IMR-90 (cell line): ENCODE results near the gene NTM. TPM values are rescaled to one million over a fixed set of nuclear protein-coding genes. Genes with fewer than 3 reads are reported as not detected.

Experiments used
- ATAC-seq: fragments of 200-7000 bp; cut with Tn5 transposase; 2 replicates; pipeline ENCODE4 v1.9.1; 2020; ENCODE audit warnings: low read depth, mild to moderate bottlenecking, moderate library complexity
- BruUV-seq: library from RNA; stranded (reverse); fragments of 400-500 nt; replicated peaks from 2 replicates; lab custom pipeline; 2021; lab: Mats Ljungman, UMichigan
- CTCF ChIA-PET: fragments of 300-600 bp; formaldehyde crosslinking; extraction: SDS; loops from one replicate; lab custom pipeline; 2021; ENCODE audit warnings: antibody characterized with exemption; lab: Yijun Ruan, JAX
- POLR2A ChIA-PET: fragments of 300-600 bp; sonication (Branson Sonifier 250); formaldehyde crosslinking; loops from one replicate; lab custom pipeline; 2022; ENCODE audit warnings: antibody characterized with exemption; ENCODE audit not compliant: unreplicated experiment; lab: Charles Lee
- DNase-seq: peaks from one replicate; pipeline ENCODE4 v3.0.0; 2013
- H2AFZ ChIP-seq: replicated peaks from 2 replicates; pipeline ENCODE3; 2013; ENCODE audit warnings: low read length, mild to moderate bottlenecking; ENCODE audit not compliant: poor library complexity
- H2AK5ac ChIP-seq: 2 replicates; pipeline ENCODE4 v1.6.1; 2013; ENCODE audit warnings: low read depth, low read length, inconsistent platforms
- H2AK9ac ChIP-seq: replicated peaks from 2 replicates; pipeline ENCODE3; 2013; ENCODE audit warnings: mild to moderate bottlenecking, low read depth, low read length, moderate library complexity; ENCODE audit not compliant: poor library complexity
- H2BK120ac ChIP-seq: 2 replicates; pipeline ENCODE4 v1.6.1; 2013; ENCODE audit warnings: low read depth, low read length, inconsistent platforms
- H2BK15ac ChIP-seq: 3 replicates; pipeline ENCODE4 v1.6.1; 2013; ENCODE audit warnings: low read depth, low read length, inconsistent platforms
- H2BK20ac ChIP-seq: 2 replicates; pipeline ENCODE4 v1.6.1; 2013; ENCODE audit warnings: low read depth, mild to moderate bottlenecking, inconsistent platforms, low read length, moderate library complexity
- H2BK5ac ChIP-seq: 2 replicates; pipeline ENCODE4 v1.6.1; 2013; ENCODE audit warnings: mild to moderate bottlenecking, low read depth, low read length, inconsistent platforms; ENCODE audit not compliant: poor library complexity, severe bottlenecking
- H3K14ac ChIP-seq: replicated peaks from 2 replicates; pipeline ENCODE4 v1.6.1; 2013; ENCODE audit warnings: low read depth, low read length, inconsistent platforms
- H3K18ac ChIP-seq: 2 replicates; pipeline ENCODE4 v1.6.1; 2013; ENCODE audit warnings: low read depth, low read length, control low read depth
- H3K23ac ChIP-seq: 2 replicates; pipeline ENCODE4 v1.6.1; 2013; ENCODE audit warnings: low read depth, low read length, inconsistent platforms
- H3K27ac ChIP-seq: 2 replicates; pipeline ENCODE4 v1.5.1; 2013; ENCODE audit warnings: mild to moderate bottlenecking, control low read depth, low read length; ENCODE audit not compliant: insufficient read depth
- H3K27me3 ChIP-seq: 2 replicates; pipeline ENCODE4 v1.6.1; 2013; ENCODE audit warnings: low read length; ENCODE audit not compliant: control insufficient read depth, insufficient read depth
- H3K36me3 ChIP-seq: 2 replicates; pipeline ENCODE4 v1.6.1; 2013; ENCODE audit warnings: low read length, mixed read lengths; ENCODE audit not compliant: control insufficient read depth, insufficient read depth
- H3K4ac ChIP-seq: 2 replicates; pipeline ENCODE4 v1.6.1; 2013; ENCODE audit warnings: low read depth, low read length, inconsistent platforms
- H3K4me1 ChIP-seq: 2 replicates; pipeline ENCODE4 v1.6.1; 2013; ENCODE audit warnings: low read length, mixed read lengths; ENCODE audit not compliant: control insufficient read depth, insufficient read depth
- H3K4me2 ChIP-seq: 2 replicates; pipeline ENCODE4 v1.6.1; 2013; ENCODE audit warnings: low read depth, mild to moderate bottlenecking, control low read depth, low read length, moderate library complexity
- H3K4me3 ChIP-seq: 2 replicates; pipeline ENCODE4 v1.5.1; 2013; ENCODE audit warnings: low read depth, mild to moderate bottlenecking, control low read depth, low read length, moderate library complexity; ENCODE audit not compliant: insufficient read depth
- H3K56ac ChIP-seq: 2 replicates; pipeline ENCODE4 v1.6.1; 2013; ENCODE audit warnings: low read length, inconsistent platforms; ENCODE audit not compliant: insufficient read depth; ENCODE audit errors: extremely low read depth
- H3K79me1 ChIP-seq, 2 experiments: 2 replicates each; pipeline ENCODE4 v1.6.1; 2013; ENCODE audit warnings: low read length in 2 of 2, inconsistent platforms in 1 of 2, low read depth in 1 of 2
- H3K9ac ChIP-seq: 2 replicates; pipeline ENCODE4 v1.6.1; 2013; ENCODE audit warnings: low read depth, low read length, control low read depth
- H3K9me1 ChIP-seq: 2 replicates; pipeline ENCODE4 v1.6.1; 2013; ENCODE audit warnings: low read length, inconsistent platforms; ENCODE audit not compliant: insufficient read depth
- H3K9me3 ChIP-seq: 2 replicates; pipeline ENCODE4 v1.6.1; 2013; ENCODE audit warnings: low read length; ENCODE audit not compliant: control insufficient read depth, insufficient read depth
- H4K20me1 ChIP-seq: 2 replicates; pipeline ENCODE4 v1.6.1; 2013; ENCODE audit warnings: low read length, inconsistent platforms; ENCODE audit not compliant: insufficient read depth
- H4K5ac ChIP-seq: 2 replicates; pipeline ENCODE4 v1.6.1; 2013; ENCODE audit warnings: mild to moderate bottlenecking, low read depth, low read length, control low read depth
- H4K8ac ChIP-seq, 2 experiments: 2 replicates each; pipeline ENCODE4 v1.6.1; 2013; ENCODE audit warnings: low read depth in 2 of 2, low read length in 2 of 2, control low read depth in 1 of 2, inconsistent platforms in 1 of 2
- H4K91ac ChIP-seq: 2 replicates; pipeline ENCODE4 v1.6.1; 2013; ENCODE audit warnings: low read depth, low read length, inconsistent platforms; ENCODE audit not compliant: insufficient read depth
- CEBPB ChIP-seq: IDR thresholded peaks from 2 replicates; pipeline ENCODE4 v1.6.1; 2012; ENCODE audit warnings: low read depth, low read length, improper control_type of control experiment
- FOS ChIP-seq: fragments of 150-350 bp; IDR thresholded peaks from 2 replicates; pipeline ENCODE4 v1.6.1; 2016; ENCODE audit warnings: low read depth, low read length
- MAFK ChIP-seq: IDR thresholded peaks from 2 replicates; pipeline ENCODE4 v1.6.1; 2012; ENCODE audit warnings: low read depth, low read length, improper control_type of control experiment
- RCOR1 ChIP-seq: IDR thresholded peaks from 2 replicates; pipeline ENCODE4 v1.6.1; 2012; ENCODE audit warnings: mild to moderate bottlenecking, low read length, improper control_type of control experiment; ENCODE audit not compliant: insufficient replicate concordance
- SMC3 ChIP-seq: fragments of 150-350 bp; IDR thresholded peaks from 2 replicates; pipeline ENCODE4 v1.6.1; 2016; ENCODE audit warnings: low read depth, mild to moderate bottlenecking, antibody characterized with exemption, low read length, moderate library complexity
- WGBS, 2 experiments: methylation state at CpG; one replicate each; pipeline versions ENCODE4 v1.1.5 to v1.1.7; 2013; ENCODE audit warnings: missing lambda C conversion rate in 2 of 2; ENCODE audit not compliant: insufficient read length in 1 of 2; ENCODE audit errors: extremely low coverage in 2 of 2; 5-methylcytosine and 5-hydroxymethylcytosine counted together
- dilution Hi-C: fragments of 300-500 bp; cut with HindIII; formaldehyde crosslinking; loops from one replicate; pipeline ENCODE4 v1.14.3; 2018; ENCODE audit warnings: low sequenced_read_pairs; ENCODE audit not compliant: unreplicated experiment
- in situ Hi-C: fragments of 300-500 bp; cut with MboI; formaldehyde crosslinking; loops from 3 replicates; pipeline ENCODE4 v1.14.3; 2019; ENCODE audit warnings: low sequenced_read_pairs, inconsistent platforms, mixed read lengths
- intact Hi-C: fragments of 100-400 bp; cut with micrococcal nuclease; formaldehyde crosslinking; loops from 2 replicates; pipeline ENCODE4 v1.10.0; 2022
- polyA plus RNA-seq, 3 experiments: library from polyadenylated mRNA; depleted of rRNA; stranded (reverse); fragments of >200 nt; gene quantifications; 2 replicates each; pipeline ENCODE4 v1.2.3, GENCODE V29; 2012; ENCODE audit warnings: low replicate concordance in 1 of 3
- total RNA-seq: library from RNA; depleted of rRNA; stranded (reverse); fragments of >200 nt; gene quantifications from 2 replicates; pipeline ENCODE4 v1.2.3, GENCODE V29; 2012
- TF ChIP-seq, protein P1 (sequence below): fragments of 150-350 bp; IDR thresholded peaks from 2 replicates; pipeline ENCODE4 v1.6.1; 2017; ENCODE audit warnings: mild to moderate bottlenecking, antibody characterized with exemption, low read length, low read depth

Gene NTM
- total and polyA plus RNA-seq, 2 of the 4 experiments (the other 2 are of a cell fraction) = 19.5 to 25.5 TPM

GRCh38 chr11:131327421-131327820 lies 43.0 kb upstream of the NTM start:
- no peak overlapping the region for H2BK120ac ChIP-seq
- no peak overlapping the region for H3K4me2 ChIP-seq
- no peak overlapping the region for H3K27ac ChIP-seq
- ChIA-PET CTCF (no interaction called here), POLR2A (no interaction called here)
- no peak overlapping the region for H3K4ac ChIP-seq
- no peak overlapping the region for H2AK5ac ChIP-seq
- ATAC-seq (no peak), DNase-seq (no peak)
- WGBS, 2 experiments = 60% methylated on average over 1 of the region's 5 CpGs; no CpG with 5 or more reads in 1 of the 2 experiments
- no peak overlapping the region for H2AFZ ChIP-seq
- no peaks in the 10 kb centered on the region for H3K9me1 ChIP-seq
- no peaks in the 10 kb centered on the region for H3K4me1 ChIP-seq
- no peaks in the 10 kb centered on the region for H3K9me3 ChIP-seq
- no peak overlapping the region for H3K14ac ChIP-seq
- no peak overlapping the region for H3K4me3 ChIP-seq
- H2AK9ac ChIP-seq = no peak overlapping the region
- no peak overlapping the region for H3K18ac ChIP-seq
- dilution Hi-C loops (no loop called here), in situ Hi-C loops (no loop called here), intact Hi-C loops (no loop called here)
- H4K91ac ChIP-seq = no peak overlapping the region
- H2BK5ac ChIP-seq = no peak overlapping the region
- no peak overlapping the region for H4K5ac ChIP-seq
- H3K36me3 ChIP-seq = no peaks in the 10 kb centered on the region
- H2BK20ac ChIP-seq = no peak overlapping the region
- H4K20me1 ChIP-seq = no peaks in the 10 kb centered on the region
- H3K79me1 ChIP-seq = no peaks in the 10 kb centered on the region
- BruUV-seq = no TSS peak
- no peak overlapping the region for H3K9ac ChIP-seq
- H3K56ac ChIP-seq = no peak overlapping the region
- H3K27me3 ChIP-seq = no peaks in the 10 kb centered on the region
- H2BK15ac ChIP-seq = no peak overlapping the region
- no peak for TF ChIP-seq MAFK
- TF ChIP-seq RCOR1 = no peak
- TF ChIP-seq CEBPB = no peak
- TF ChIP-seq, protein P1, sequence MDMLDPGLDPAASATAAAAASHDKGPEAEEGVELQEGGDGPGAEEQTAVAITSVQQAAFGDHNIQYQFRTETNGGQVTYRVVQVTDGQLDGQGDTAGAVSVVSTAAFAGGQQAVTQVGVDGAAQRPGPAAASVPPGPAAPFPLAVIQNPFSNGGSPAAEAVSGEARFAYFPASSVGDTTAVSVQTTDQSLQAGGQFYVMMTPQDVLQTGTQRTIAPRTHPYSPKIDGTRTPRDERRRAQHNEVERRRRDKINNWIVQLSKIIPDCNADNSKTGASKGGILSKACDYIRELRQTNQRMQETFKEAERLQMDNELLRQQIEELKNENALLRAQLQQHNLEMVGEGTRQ = no peak
- no peak for TF ChIP-seq SMC3
- no peak for TF ChIP-seq FOS
- H3K23ac ChIP-seq = no peak overlapping the region
- H4K8ac ChIP-seq = no peak overlapping the region
